HEK293T (cell line): ENCODE results near the gene RRAS2.

Experiments
- CTCF ChIA-PET: fragments of 350-600 bp; formaldehyde crosslinking; extraction: SDS; loops from one replicate; lab custom pipeline; 2021; ENCODE audit warnings: antibody characterized with exemption, inconsistent platforms; lab: Yijun Ruan, JAX
- POLR2A ChIA-PET: fragments of 350-600 bp; formaldehyde crosslinking; extraction: SDS; loops from one replicate; lab custom pipeline; 2020; ENCODE audit warnings: antibody characterized with exemption, inconsistent platforms; lab: Yijun Ruan, JAX
- DNase-seq: peaks from one replicate; pipeline ENCODE4 v3.0.0; 2012; ENCODE audit warnings: mixed read lengths; ENCODE audit errors: extremely low spot score
- ARNT ChIP-seq: fragments of 450-650 bp; IDR thresholded peaks from 2 replicates; pipeline ENCODE4 v1.6.1; 2017; ENCODE audit warnings: mild to moderate bottlenecking
- BHLHE40 ChIP-seq: fragments of 450-650 bp; IDR thresholded peaks from 2 replicates; pipeline ENCODE4 v1.6.1; 2016; ENCODE audit warnings: mild to moderate bottlenecking, moderate library complexity, borderline replicate concordance
- CTBP1 ChIP-seq: fragments of 450-650 bp; IDR thresholded peaks from 2 replicates; pipeline ENCODE4 v1.6.1; 2016; ENCODE audit warnings: borderline replicate concordance
- ELF4 ChIP-seq: fragments of 450-650 bp; IDR thresholded peaks from 2 replicates; pipeline ENCODE4 v1.6.1; 2017; ENCODE audit warnings: antibody characterized with exemption
- FOXA1 ChIP-seq: fragments of 450-650 bp; IDR thresholded peaks from 2 replicates; pipeline ENCODE4 v1.6.1; 2016; ENCODE audit warnings: mild to moderate bottlenecking
- FOXK2 ChIP-seq: fragments of 450-650 bp; IDR thresholded peaks from 2 replicates; pipeline ENCODE4 v1.6.1; 2016; ENCODE audit warnings: mild to moderate bottlenecking
- FOXM1 ChIP-seq: fragments of 450-650 bp; IDR thresholded peaks from 2 replicates; pipeline ENCODE4 v1.6.1; 2017; ENCODE audit warnings: mild to moderate bottlenecking, borderline replicate concordance
- HDGF ChIP-seq: fragments of 450-650 bp; IDR thresholded peaks from 2 replicates; pipeline ENCODE4 v1.6.1; 2017; ENCODE audit warnings: antibody characterized with exemption, borderline replicate concordance
- L3MBTL2 ChIP-seq: fragments of 450-650 bp; conservative IDR thresholded peaks from 2 replicates; pipeline ENCODE4 v1.6.1; 2016; ENCODE audit warnings: mild to moderate bottlenecking
- LEF1 ChIP-seq: fragments of 450-650 bp; IDR thresholded peaks from 2 replicates; pipeline ENCODE4 v1.6.1; 2017; ENCODE audit warnings: mild to moderate bottlenecking, borderline replicate concordance
- NFRKB ChIP-seq: fragments of 450-650 bp; IDR thresholded peaks from 2 replicates; pipeline ENCODE4 v1.6.1; 2016; ENCODE audit warnings: mild to moderate bottlenecking, moderate library complexity
- SP1 ChIP-seq: fragments of 450-650 bp; IDR thresholded peaks from 2 replicates; pipeline ENCODE4 v1.6.1; 2017
- SUZ12 ChIP-seq: fragments of 450-650 bp; IDR thresholded peaks from 2 replicates; pipeline ENCODE4 v1.6.1; 2016; ENCODE audit warnings: mild to moderate bottlenecking
- TARDBP ChIP-seq: fragments of 450-650 bp; IDR thresholded peaks from 2 replicates; pipeline ENCODE4 v1.6.1; 2016
- ZNF384 ChIP-seq: fragments of 450-650 bp; IDR thresholded peaks from 2 replicates; pipeline ENCODE4 v1.6.1; 2016
- TF ChIP-seq, protein P1 (sequence below): fragments of 450-650 bp; IDR thresholded peaks from 2 replicates; pipeline ENCODE4 v1.6.1; 2016

Gene RRAS2

DNA sequence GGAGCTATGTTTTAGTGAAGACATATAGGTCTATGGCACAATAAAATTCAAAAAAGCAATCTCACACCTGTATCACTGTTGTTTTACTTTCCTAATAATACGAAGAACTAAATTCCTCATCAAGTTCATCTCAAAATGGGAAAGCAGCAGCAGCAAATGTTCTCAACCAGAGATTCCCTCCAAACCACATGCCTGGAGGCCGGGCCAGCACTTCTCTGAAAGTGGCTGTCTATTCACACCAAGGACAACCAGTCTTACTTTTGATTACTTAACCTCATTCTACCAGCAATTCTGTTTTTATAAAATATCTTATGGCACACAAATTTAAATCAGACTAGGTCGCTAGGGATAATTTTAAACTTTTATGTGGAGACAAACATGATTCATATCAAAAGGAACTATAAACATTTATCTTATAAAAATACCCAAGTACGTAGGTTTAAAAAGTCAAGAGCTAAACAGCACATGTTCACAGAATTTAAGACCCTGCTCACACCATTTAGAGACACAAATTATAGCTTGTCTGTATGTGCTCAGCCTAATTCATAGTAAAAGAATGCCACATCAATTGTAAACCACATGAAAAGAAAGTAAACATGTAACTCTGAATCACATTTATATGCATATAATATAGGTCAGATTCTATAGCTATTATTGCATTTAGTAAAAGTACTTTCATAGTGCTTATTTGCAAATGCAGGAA is 46.1 kb downstream of the RRAS2 start:
- no peak for DNase-seq
- CTCF ChIA-PET = no interaction called here
- TF ChIP-seq CTBP1 = no peak
- POLR2A ChIA-PET = no interaction called here

DNA sequence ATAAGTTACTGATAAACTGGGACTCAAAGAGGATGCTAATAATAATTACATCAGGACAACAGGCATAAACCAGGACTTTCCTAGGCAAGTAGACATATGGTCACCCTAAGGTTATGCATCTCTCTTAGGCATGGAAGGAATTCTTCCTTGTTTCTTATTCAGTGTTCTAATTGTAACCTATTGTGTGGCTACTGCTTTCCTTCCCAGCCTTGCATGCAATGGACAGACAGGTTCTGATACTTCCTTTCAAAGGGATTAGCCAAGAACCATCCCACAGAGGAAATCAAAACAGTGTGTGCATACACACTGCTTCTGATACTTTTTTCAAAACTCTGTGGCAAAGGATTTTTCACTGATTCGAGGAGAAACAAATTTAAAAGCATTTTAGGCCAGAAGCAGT is 48.3 kb downstream of the RRAS2 start:
- POLR2A ChIA-PET = no interaction called here
- CTCF ChIA-PET = interaction anchor here (0.7 kb wide), 1 partner anchor 1369 kb away, joined by 3 read pairs; no protein-coding TSS in a partner anchor
- TF ChIP-seq ELF4 (no peak), TARDBP (no peak), CTBP1 (no peak), FOXA1 (no peak), ZNF384 (no peak), NFRKB (no peak), BHLHE40 (no peak), ARNT (no peak), LEF1 (no peak), HDGF (no peak), FOXM1 (no peak), FOXK2 (no peak), SUZ12 (no peak), SP1 (no peak), L3MBTL2 (no peak)
- TF ChIP-seq, protein P1, sequence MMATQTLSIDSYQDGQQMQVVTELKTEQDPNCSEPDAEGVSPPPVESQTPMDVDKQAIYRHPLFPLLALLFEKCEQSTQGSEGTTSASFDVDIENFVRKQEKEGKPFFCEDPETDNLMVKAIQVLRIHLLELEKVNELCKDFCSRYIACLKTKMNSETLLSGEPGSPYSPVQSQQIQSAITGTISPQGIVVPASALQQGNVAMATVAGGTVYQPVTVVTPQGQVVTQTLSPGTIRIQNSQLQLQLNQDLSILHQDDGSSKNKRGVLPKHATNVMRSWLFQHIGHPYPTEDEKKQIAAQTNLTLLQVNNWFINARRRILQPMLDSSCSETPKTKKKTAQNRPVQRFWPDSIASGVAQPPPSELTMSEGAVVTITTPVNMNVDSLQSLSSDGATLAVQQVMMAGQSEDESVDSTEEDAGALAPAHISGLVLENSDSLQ = no peak
- DNase-seq = no peak

DNA sequence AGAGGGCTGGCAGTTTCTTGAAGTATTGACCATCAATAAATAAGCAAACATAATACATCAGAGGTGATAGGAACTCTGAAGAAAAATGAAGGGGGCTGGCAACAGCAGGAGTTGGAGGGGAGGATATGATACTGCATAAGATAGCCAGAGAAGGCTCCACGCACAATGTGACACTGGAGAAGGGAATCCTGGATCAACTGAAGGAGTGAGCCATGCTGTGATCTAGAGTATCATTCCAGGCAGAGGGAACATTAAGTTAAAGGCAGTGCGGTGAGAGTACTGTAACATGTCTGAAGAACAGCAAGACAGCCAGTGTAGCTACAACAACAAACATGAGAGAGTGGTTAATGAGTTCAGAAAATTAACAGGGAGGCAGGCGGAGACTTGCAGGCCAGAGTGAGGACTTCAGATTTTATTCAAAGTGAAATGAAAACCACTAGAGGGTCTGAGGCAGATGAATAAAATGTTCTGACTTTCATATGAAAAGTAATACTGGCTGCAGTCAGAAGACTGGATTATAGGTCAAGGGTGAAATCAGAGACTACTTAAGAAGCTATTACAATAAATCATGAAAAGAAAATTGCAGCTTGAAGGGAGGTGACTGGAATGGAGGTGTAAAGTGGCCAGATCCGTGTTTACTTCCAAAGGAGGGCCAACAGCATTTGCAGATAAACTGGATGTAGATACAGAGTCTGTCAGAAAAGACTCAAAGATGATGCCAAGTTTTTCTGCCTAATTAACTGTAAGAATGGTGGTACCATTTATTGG is 49.4 kb downstream of the RRAS2 start:
- TF ChIP-seq, protein P1 = peak; percentile 75
- TF ChIP-seq FOXK2 = no peak
- ChIA-PET POLR2A (no interaction called here), CTCF (interaction anchor here (0.7 to 1.0 kb wide), 2 partner anchors 80 to 109 kb away, joined by 3 read pairs; no protein-coding TSS in a partner anchor)
- DNase-seq = no peak

DNA sequence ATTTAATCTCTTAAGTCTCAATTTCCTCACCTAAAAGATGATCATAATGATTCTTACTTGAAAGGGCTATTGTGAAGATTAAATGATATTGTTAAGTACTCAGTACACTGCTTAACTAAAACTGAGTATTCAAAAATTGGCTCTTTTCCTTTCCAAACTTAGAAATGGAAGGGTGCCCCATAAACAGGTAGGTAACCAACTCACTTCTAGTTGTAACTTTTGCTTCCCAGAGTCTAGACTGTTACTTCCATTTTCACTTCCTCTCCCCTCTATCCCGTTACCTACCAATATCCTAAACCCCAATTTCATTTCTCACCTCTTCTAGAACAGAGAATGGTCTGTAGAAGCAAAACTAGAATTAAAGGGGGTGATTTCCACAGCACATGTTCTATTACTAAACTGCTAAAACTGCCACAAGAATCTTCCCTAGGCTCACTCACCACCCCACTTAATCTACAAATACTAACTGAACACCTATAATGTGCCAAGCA is 50.0 kb downstream of the RRAS2 start:
- CTCF ChIA-PET = interaction anchor here (0.7 to 1.3 kb wide), 6 partner anchors 10 to 114 kb away, joined by 3 to 5 read pairs (median 4); no protein-coding TSS in a partner anchor
- no peak for DNase-seq
- no peak for TF ChIP-seq L3MBTL2
- POLR2A ChIA-PET = no interaction called here

DNA sequence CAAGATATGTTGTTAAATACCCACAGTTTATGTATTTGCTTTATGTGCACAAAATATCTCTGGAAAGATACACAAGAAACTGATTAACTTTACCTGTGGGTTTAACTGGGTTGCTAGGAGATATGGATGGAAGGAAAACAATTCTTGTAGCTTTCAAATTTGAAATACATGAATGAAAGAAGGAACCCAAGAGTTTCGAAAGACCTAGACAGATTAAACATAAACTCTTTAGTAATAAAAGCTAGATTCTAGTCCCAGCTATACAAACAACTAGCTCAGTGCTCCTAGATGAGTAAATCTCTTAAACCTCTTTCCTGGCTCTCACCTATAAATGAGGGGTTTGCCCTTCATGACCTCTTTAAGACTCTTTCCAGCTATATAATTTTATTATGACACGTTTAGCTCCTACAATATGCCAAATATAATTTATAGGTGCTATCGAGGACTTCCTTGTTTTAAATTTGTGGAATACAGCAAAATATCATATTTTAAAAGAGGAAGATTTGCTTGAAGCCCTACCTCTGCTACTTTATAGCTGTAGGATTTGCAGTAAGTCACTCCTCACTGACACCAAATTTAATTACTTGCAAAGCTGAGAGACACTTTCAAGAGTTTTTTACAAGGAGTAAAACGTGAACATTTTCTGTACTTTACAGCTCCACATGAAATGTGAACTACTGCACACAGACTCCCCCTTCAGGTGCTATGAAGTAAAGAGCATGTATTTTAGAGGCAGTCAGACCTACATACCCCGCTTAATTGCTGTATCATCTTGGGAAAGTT is 50.7 kb downstream of the RRAS2 start:
- peak; percentile 52 for DNase-seq
- TF ChIP-seq, protein P1 = peak; percentile 77
- TF ChIP-seq ARNT = peak; percentile 81
- no peak for TF ChIP-seq CTBP1
- CTCF ChIA-PET = interaction anchor here (0.7 to 1.3 kb wide), 8 partner anchors 10 to 115 kb away, joined by 3 to 5 read pairs (median 4); no protein-coding TSS in a partner anchor
- POLR2A ChIA-PET = no interaction called here

DNA sequence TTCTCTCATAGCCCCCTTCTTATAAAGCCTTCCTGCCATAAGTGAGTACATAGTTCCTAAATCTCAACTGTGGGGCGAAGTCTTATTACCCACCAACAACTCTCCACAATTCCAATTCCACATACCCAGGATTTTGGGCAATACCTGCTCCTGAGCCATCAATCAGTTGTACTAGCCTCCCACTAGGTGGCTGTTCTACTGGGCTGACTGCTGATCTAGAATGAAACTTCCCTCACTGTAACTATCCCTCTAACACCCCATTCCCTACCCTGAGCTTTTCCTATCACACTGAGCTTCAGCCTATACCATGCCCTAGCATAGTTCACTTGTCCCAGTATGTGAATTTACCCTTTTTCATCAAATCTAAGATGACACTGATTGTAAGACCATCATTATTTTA is 52.5 kb downstream of the RRAS2 start:
- ChIA-PET CTCF (interaction anchor here (0.9 kb wide), 1 partner anchor 112 kb away, joined by 3 read pairs; no protein-coding TSS in a partner anchor), POLR2A (no interaction called here)
- TF ChIP-seq BHLHE40 = no peak
- DNase-seq = no peak

DNA sequence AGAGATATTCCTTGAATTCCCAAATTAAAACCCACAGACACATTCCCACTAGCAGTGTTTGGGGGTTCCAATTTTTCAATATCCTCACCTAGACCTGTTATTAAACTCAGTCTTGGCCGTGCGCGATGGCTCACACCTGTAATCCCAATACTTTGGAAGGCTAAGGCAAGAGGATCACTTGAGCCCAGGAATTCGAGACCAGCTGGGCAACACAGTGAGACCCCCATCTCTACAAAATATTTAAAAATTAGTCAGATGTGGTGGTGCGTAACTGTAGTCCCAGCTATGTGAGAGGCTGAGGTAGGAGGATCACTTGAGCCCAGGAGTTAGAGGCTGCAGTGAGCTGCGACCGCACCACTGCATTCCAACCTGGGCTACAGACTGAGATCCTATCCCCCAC is 53.3 kb downstream of the RRAS2 start:
- no peak for TF ChIP-seq BHLHE40
- TF ChIP-seq HDGF = no peak
- no peak for TF ChIP-seq ELF4
- TF ChIP-seq NFRKB = no peak
- no peak for TF ChIP-seq ZNF384
- TF ChIP-seq SUZ12 = no peak
- TF ChIP-seq TARDBP = no peak
- TF ChIP-seq LEF1 = no peak
- TF ChIP-seq L3MBTL2 = no peak
- TF ChIP-seq, protein P1 = no peak
- no peak for TF ChIP-seq ARNT
- TF ChIP-seq FOXA1 = no peak
- DNase-seq = no peak
- ChIA-PET POLR2A (no interaction called here), CTCF (interaction anchor here (3.7 kb wide), 1 partner anchor 113 kb away, joined by 14 read pairs; no protein-coding TSS in a partner anchor)
